Activated CD8-positive, alpha-beta T cell treated with anti-CD3 and anti-CD28 coated beads for 36 hours (primary cell): Measurements from ENCODE around the gene DAAM2. TPM values are rescaled to one million over a fixed set of nuclear protein-coding genes. Genes with fewer than 3 reads are reported as not detected.

Source experiments
- ATAC-seq: fragments of 200-7000 bp; cut with Tn5 transposase; one replicate; pipeline ENCODE4 v1.10.0; 2021; ENCODE audit warnings: mild to moderate bottlenecking, moderate library complexity
- CTCF ChIA-PET: fragments of 350-600 bp; sonication (Branson Sonifier 250); formaldehyde crosslinking; loops from one replicate; lab custom pipeline; 2021; ENCODE audit warnings: antibody characterized with exemption; lab: Charles Lee
- POLR2A ChIA-PET: fragments of 350-600 bp; sonication (Branson Sonifier 250); formaldehyde crosslinking; loops from one replicate; lab custom pipeline; 2021; ENCODE audit warnings: antibody characterized with exemption; lab: Charles Lee
- DNase-seq: peaks from one replicate; pipeline ENCODE4 v3.0.0-alpha.2; 2020
- H3K27ac Mint-ChIP-seq: one replicate; pipeline ENCODE4 v1.8.0; 2021; ENCODE audit warnings: mild to moderate bottlenecking, mixed read lengths
- H3K27me3 Mint-ChIP-seq: one replicate; pipeline ENCODE4 v1.8.0; 2021; ENCODE audit warnings: mixed read lengths
- H3K36me3 Mint-ChIP-seq: one replicate; pipeline ENCODE4 v1.8.0; 2021; ENCODE audit warnings: low read depth, mixed read lengths
- H3K4me1 Mint-ChIP-seq: one replicate; pipeline ENCODE4 v1.8.0; 2021; ENCODE audit warnings: low read depth, mixed read lengths
- H3K4me3 Mint-ChIP-seq: one replicate; pipeline ENCODE4 v1.8.0; 2021; ENCODE audit warnings: mild to moderate bottlenecking, moderate library complexity, mixed read lengths
- H3K9me3 Mint-ChIP-seq: one replicate; pipeline ENCODE4 v1.8.0; 2021; ENCODE audit warnings: mixed read lengths
- CTCF ChIP-seq: fragments of 200-600 bp; IDR thresholded peaks from one replicate; pipeline ENCODE4 v1.8.0; 2022; ENCODE audit warnings: antibody characterized with exemption, mild to moderate bottlenecking
- intact Hi-C: fragments of 100-400 bp; cut with micrococcal nuclease; formaldehyde crosslinking; loops from one replicate; pipeline ENCODE4 v1.10.0; 2022
- total RNA-seq, 2 experiments: library from RNA; stranded (reverse); gene quantifications; one replicate each; pipeline ENCODE4 v1.2.3, GENCODE V29; 2021

The DAAM2 gene
- total RNA-seq, 2 experiments from 2014 or later, result not detected

GRCh38 chr6:39800034-39801032 is 8.2 kb downstream of the DAAM2 start:
- H3K4me3 Mint-ChIP-seq, result no peak overlapping the region
- POLR2A ChIA-PET, result no interaction called here

GRCh38 chr6:39801456-39802251 is 9.5 kb downstream of the DAAM2 start:
- Mint-ChIP-seq H3K9me3 (no peaks in the 10 kb centered on the region), H3K27me3 (peaks cover 5% of the 10 kb centered on the region), H3K36me3 (no peaks in the 10 kb centered on the region), H3K27ac (no peak overlapping the region), H3K4me3 (no peak overlapping the region), H3K4me1 (no peaks in the 10 kb centered on the region)
- no peak for ATAC-seq
- ChIA-PET POLR2A (no interaction called here), CTCF (no interaction called here)
- no peak for TF ChIP-seq CTCF
- intact Hi-C loops, result no loop called here
- DNase-seq, result no peak

More at GRCh38 chr6:39800034-39801032, 8.2 kb downstream of the DAAM2 start:
- DNase-seq, result no peak
- TF ChIP-seq CTCF, result no peak
- H3K9me3 Mint-ChIP-seq, result no peaks in the 10 kb centered on the region
- H3K27ac Mint-ChIP-seq, result no peak overlapping the region
- CTCF ChIA-PET, result interaction anchor here (0.7 to 1.5 kb wide), 3 partner anchors 13 to 90 kb away, joined by 3 read pairs; no protein-coding TSS in a partner anchor
- peaks cover 12% of the 10 kb centered on the region for H3K27me3 Mint-ChIP-seq
- no peaks in the 10 kb centered on the region for H3K4me1 Mint-ChIP-seq
- intact Hi-C loops, result no loop called here
- H3K36me3 Mint-ChIP-seq, result no peaks in the 10 kb centered on the region
- no peak for ATAC-seq

GRCh38 chr6:39803872-39804271 is 11.7 kb downstream of the DAAM2 start:
- DNase-seq (no peak), ATAC-seq (no peak)
- ChIA-PET POLR2A (no interaction called here), CTCF (no interaction called here)
- no peak for TF ChIP-seq CTCF
- H3K4me1 Mint-ChIP-seq, result no peaks in the 10 kb centered on the region
- H3K4me3 Mint-ChIP-seq, result no peak overlapping the region
- intact Hi-C loops, result no loop called here
- no peak overlapping the region for H3K27ac Mint-ChIP-seq
- peaks cover 8% of the 10 kb centered on the region for H3K27me3 Mint-ChIP-seq
- no peaks in the 10 kb centered on the region for H3K36me3 Mint-ChIP-seq
- no peaks in the 10 kb centered on the region for H3K9me3 Mint-ChIP-seq

GRCh38 chr6:39804466-39805065 is 12.4 kb downstream of the DAAM2 start:
- no peak overlapping the region for H3K27ac Mint-ChIP-seq
- DNase-seq (no peak), ATAC-seq (no peak)
- H3K27me3 Mint-ChIP-seq, result peaks cover 8% of the 10 kb centered on the region
- H3K36me3 Mint-ChIP-seq, result no peaks in the 10 kb centered on the region
- H3K9me3 Mint-ChIP-seq, result no peaks in the 10 kb centered on the region
- no peaks in the 10 kb centered on the region for H3K4me1 Mint-ChIP-seq
- intact Hi-C loops, result no loop called here
- ChIA-PET POLR2A (no interaction called here), CTCF (no interaction called here)
- H3K4me3 Mint-ChIP-seq, result no peak overlapping the region
- TF ChIP-seq CTCF, result no peak
